Ascending aorta (tissue), 2 donors: ENCODE data around the gene OGFOD2. TPM values are rescaled to one million over a fixed set of nuclear protein-coding genes. Genes with fewer than 3 reads are reported as not detected.
"Not testable (repeated sequence)": the region's sequence is repeated elsewhere in the genome, so short reads cannot be mapped to it uniquely, and the experiment has no call there.

Experiments
- DNase-seq, 2 donors: peaks; one replicate each; pipeline ENCODE4 v3.0.0-alpha.2; 2019; ENCODE audit warnings: low spot score in 2 of 2
- H3K27ac ChIP-seq, 2 donors: fragments of 200-600 bp; sonication (generic); one replicate each; pipeline ENCODE4 v1.5.1; 2016 to 2017; ENCODE audit warnings: mild to moderate bottlenecking in 1 of 2
- H3K27me3 ChIP-seq: fragments of 200-600 bp; sonication (generic); one replicate; pipeline ENCODE4 v1.5.1; 2017
- H3K36me3 ChIP-seq, 2 donors: fragments of 200-600 bp; sonication (generic); one replicate each; pipeline ENCODE4 v1.5.1; 2016
- H3K4me1 ChIP-seq, 2 donors: fragments of 200-600 bp; sonication (generic); one replicate each; pipeline ENCODE4 v1.5.1; 2016 to 2017; ENCODE audit warnings: mild to moderate bottlenecking in 1 of 2
- H3K4me3 ChIP-seq, 2 donors: fragments of 200-600 bp; sonication (generic); one replicate each; pipeline ENCODE4 v1.5.1; 2016 to 2017; ENCODE audit warnings: mild to moderate bottlenecking in 1 of 2
- H3K9me3 ChIP-seq, 2 donors: fragments of 200-600 bp; sonication (generic); one replicate each; pipeline ENCODE4 v1.5.1; 2016
- CTCF ChIP-seq, 3 experiments: fragments of 200-600 bp in 2 of 3; fragments of 450-650 bp in 1 of 3; sonication (generic) in 2 of 3; IDR thresholded peaks; one replicate each; pipeline ENCODE4 v1.5.1; 2016 to 2019; ENCODE audit warnings: antibody characterized with exemption in 3 of 3, mild to moderate bottlenecking in 1 of 3, moderate library complexity in 1 of 3
- intact Hi-C: fragments of 100-400 bp; cut with DNase I; formaldehyde crosslinking; loops from one replicate; pipeline ENCODE4 v1.15.1; 2023
- total RNA-seq: library from RNA; depleted of rRNA; stranded (reverse); fragments of >200 nt; gene quantifications from one replicate; pipeline ENCODE4 v1.1.0, GENCODE V29; 2016

The OGFOD2 gene
- total RNA-seq, 1 donor from 2014 or later: 19.6 TPM

- Histone ChIP-seq H3K27ac (no peak overlapping the region), H3K36me3 (peaks cover 9 to 13% of the 10 kb centered on the region in 2 donors), H3K9me3 (no peaks in the 10 kb centered on the region), H3K27me3 (no peaks in the 10 kb centered on the region), H3K4me3 (no peak overlapping the region), H3K4me1 (no peaks in the 10 kb centered on the region)
- intact Hi-C loops: no loop called here
- no peak for TF ChIP-seq CTCF (IDR thresholded peaks at IDR 0.05)
- no peak for DNase-seq
Measured at GRCh38 chr12:122932207-122932606, 42.8 kb upstream of the OGFOD2 start.

- no peaks in the 10 kb centered on the region for H3K27me3 ChIP-seq
- intact Hi-C loops: no loop called here
- DNase-seq: no peak
- no peak for TF ChIP-seq CTCF (IDR thresholded peaks at IDR 0.05)
- no peak overlapping the region for H3K27ac ChIP-seq
- H3K4me3 ChIP-seq: no peak overlapping the region
- H3K9me3 ChIP-seq: no peaks in the 10 kb centered on the region
- peaks cover 14 to 18% of the 10 kb centered on the region in 2 donors for H3K36me3 ChIP-seq
- H3K4me1 ChIP-seq: no peaks in the 10 kb centered on the region
Measured at GRCh38 chr12:122934722-122935121, 40.3 kb upstream of the OGFOD2 start.

GRCh38 chr12:122935318-122935717, 39.7 kb upstream of the OGFOD2 start:
- DNase-seq: no peak
- Histone ChIP-seq H3K27ac (no peak overlapping the region), H3K9me3 (no peaks in the 10 kb centered on the region), H3K4me3 (no peak overlapping the region), H3K36me3 (peaks cover 14 to 21% of the 10 kb centered on the region in 2 donors), H3K4me1 (no peaks in the 10 kb centered on the region), H3K27me3 (no peaks in the 10 kb centered on the region)
- no peak for TF ChIP-seq CTCF (IDR thresholded peaks at IDR 0.05)
- intact Hi-C loops: no loop called here

GRCh38 chr12:122937622-122938091, 37.4 kb upstream of the OGFOD2 start:
- no peak for DNase-seq
- TF ChIP-seq CTCF (IDR thresholded peaks at IDR 0.05): no peak
- no peak overlapping the region for H3K4me3 ChIP-seq
- peaks cover 0 to 6% of the 10 kb centered on the region in 2 donors for H3K4me1 ChIP-seq
- no peak overlapping the region for H3K27ac ChIP-seq
- no peaks in the 10 kb centered on the region for H3K27me3 ChIP-seq
- no peaks in the 10 kb centered on the region for H3K9me3 ChIP-seq
- H3K36me3 ChIP-seq: peaks cover 14 to 19% of the 10 kb centered on the region in 2 donors
- intact Hi-C loops: no loop called here

- no peak for TF ChIP-seq CTCF (IDR thresholded peaks at IDR 0.05)
Measured at GRCh38 chr12:122939125-122939524, 35.9 kb upstream of the OGFOD2 start.

GRCh38 chr12:122941351-122941750, 33.7 kb upstream of the OGFOD2 start:
- H3K27ac ChIP-seq, H3K9me3 ChIP-seq, H3K4me1 ChIP-seq, DNase-seq, intact Hi-C loops, H3K27me3 ChIP-seq, H3K4me3 ChIP-seq: not testable (repeated sequence)
- H3K36me3 ChIP-seq: peaks cover 8 to 12% of the 10 kb centered on the region in 2 donors

More at GRCh38 chr12:122939125-122939524, 35.9 kb upstream of the OGFOD2 start:
- Histone ChIP-seq H3K27me3 (no peaks in the 10 kb centered on the region), H3K4me1 (peaks cover 0 to 6% of the 10 kb centered on the region in 2 donors), H3K4me3 (no peak overlapping the region), H3K9me3 (no peaks in the 10 kb centered on the region), H3K36me3 (peaks cover 14 to 16% of the 10 kb centered on the region in 2 donors), H3K27ac (no peak overlapping the region)
- intact Hi-C loops: no loop called here
- DNase-seq: no peak
